Endothelial cell of umbilical vein (primary cell): Measurements from ENCODE around the gene IGSF3. TPM values are rescaled to one million over a fixed set of nuclear protein-coding genes. Genes with fewer than 3 reads are reported as not detected.

Source experiments
- BruUV-seq: library from RNA; stranded (reverse); fragments of 400-500 nt; replicated peaks from 2 replicates; lab custom pipeline; 2021; lab: Mats Ljungman, UMichigan
- CTCF ChIA-PET: fragments of 300-600, 350-600 bp; sonication (Branson Sonifier 250); formaldehyde crosslinking; loops from one replicate; lab custom pipeline; 2021; ENCODE audit warnings: antibody characterized with exemption, inconsistent platforms; lab: Charles Lee
- POLR2A ChIA-PET: fragments of 300-600, 350-600 bp; sonication (Branson Sonifier 250); formaldehyde crosslinking; loops from one replicate; lab custom pipeline; 2021; ENCODE audit warnings: antibody characterized with exemption, inconsistent platforms; lab: Charles Lee
- DNase-seq: peaks from one replicate; pipeline ENCODE4 v3.0.0-alpha.2; 2011; ENCODE audit warnings: low read depth, low spot score
- FAIRE-seq: peaks from 2 replicates; lab custom pipeline; 2011; peaks lifted over from hg19 to GRCh38; lab: Jason Lieb, UNC
- H2AFZ ChIP-seq: 2 replicates; pipeline ENCODE4 v1.6.0; 2012; ENCODE audit warnings: low read depth, low read length, control low read depth, inconsistent platforms
- H3K27ac ChIP-seq: 2 replicates; pipeline ENCODE4 v1.5.1; 2011; ENCODE audit warnings: low read depth, mild to moderate bottlenecking, control low read depth, low read length, moderate library complexity; ENCODE audit not compliant: insufficient read depth
- H3K27me3 ChIP-seq, 2 experiments: 2 replicates each; pipeline versions ENCODE4 v1.6.0 to v1.6.1; 2011; ENCODE audit warnings: low read length in 2 of 2, mixed read lengths in 1 of 2; ENCODE audit not compliant: control insufficient read depth in 2 of 2, insufficient read depth in 2 of 2
- H3K36me3 ChIP-seq, 2 experiments: 2 replicates in 1 of 2; 3 replicates in 1 of 2; pipeline ENCODE4 v1.5.1; 2011; ENCODE audit warnings: low read length in 2 of 2, mild to moderate bottlenecking in 1 of 2, moderate library complexity in 1 of 2; ENCODE audit not compliant: control insufficient read depth in 2 of 2, insufficient read depth in 2 of 2; ENCODE audit errors: extremely low read depth in 1 of 2
- H3K4me1 ChIP-seq: 3 replicates; pipeline ENCODE4 v1.5.1; 2011; ENCODE audit warnings: mild to moderate bottlenecking, low read length; ENCODE audit not compliant: control insufficient read depth, insufficient read depth; ENCODE audit errors: extremely low read depth
- H3K4me2 ChIP-seq: 2 replicates; pipeline ENCODE4 v1.6.1; 2011; ENCODE audit warnings: low read length, control low read depth, mixed read lengths; ENCODE audit not compliant: insufficient read depth
- H3K4me3 ChIP-seq, 3 experiments: fragments of 200-600 bp in 1 of 3; sonication (generic), shearing (Covaris generic) in 1 of 3; replicated peaks in 1 of 3; 2 replicates each; pipeline ENCODE4 v1.5.1; 2011 to 2016; ENCODE audit warnings: control low read depth in 3 of 3, low read length in 3 of 3, mild to moderate bottlenecking in 2 of 3, inconsistent platforms in 1 of 3, low read depth in 1 of 3, moderate library complexity in 1 of 3; ENCODE audit not compliant: insufficient read depth in 1 of 3
- H3K79me2 ChIP-seq: 2 replicates; pipeline ENCODE4 v1.6.0; 2012; ENCODE audit warnings: low read length, inconsistent platforms; ENCODE audit not compliant: control insufficient read depth, insufficient read depth
- H3K9ac ChIP-seq: replicated peaks from 2 replicates; pipeline ENCODE3; 2011; ENCODE audit warnings: low read length, control low read depth; ENCODE audit not compliant: insufficient read depth; ENCODE audit errors: extremely low read depth
- H3K9me1 ChIP-seq: replicated peaks from 3 replicates; pipeline ENCODE4 v1.6.0; 2011; ENCODE audit warnings: mild to moderate bottlenecking, low read length; ENCODE audit not compliant: control insufficient read depth, insufficient read depth; ENCODE audit errors: extremely low read depth
- H3K9me3 ChIP-seq: replicated peaks from 2 replicates; pipeline ENCODE4 v1.5.1; 2012; ENCODE audit warnings: low read length, inconsistent platforms; ENCODE audit not compliant: control insufficient read depth, insufficient read depth
- H4K20me1 ChIP-seq: replicated peaks from 2 replicates; pipeline ENCODE3; 2011; ENCODE audit warnings: mild to moderate bottlenecking, low read length; ENCODE audit not compliant: control insufficient read depth, insufficient read depth; ENCODE audit errors: extremely low read depth
- EZH2 ChIP-seq: IDR thresholded peaks from 2 replicates; pipeline ENCODE4 v1.6.1; 2012; ENCODE audit warnings: borderline replicate concordance, low read depth, mild to moderate bottlenecking, moderate library complexity, low read length, inconsistent platforms; ENCODE audit not compliant: severe bottlenecking
- FOS ChIP-seq: IDR thresholded peaks from 2 replicates; pipeline ENCODE4 v1.6.1; 2011; ENCODE audit warnings: mild to moderate bottlenecking, low read length, moderate library complexity, borderline replicate concordance; ENCODE audit not compliant: insufficient read depth
- GATA2 ChIP-seq: IDR thresholded peaks from 2 replicates; pipeline ENCODE4 v1.7.0; 2011; ENCODE audit warnings: low read depth, mild to moderate bottlenecking, moderate library complexity, mixed read lengths, low read length; ENCODE audit not compliant: insufficient read length, insufficient read depth
- JUN ChIP-seq: IDR thresholded peaks from 2 replicates; pipeline ENCODE4 v1.6.1; 2011; ENCODE audit warnings: borderline replicate concordance, low read depth; ENCODE audit not compliant: insufficient read length, insufficient read depth
- MYC ChIP-seq: IDR thresholded peaks from one replicate; pipeline ENCODE4 v1.6.1; 2011; ENCODE audit warnings: mild to moderate bottlenecking, low read depth, low read length
- POLR2A ChIP-seq: IDR thresholded peaks from 2 replicates; pipeline ENCODE4 v1.6.1; 2012; ENCODE audit warnings: low read depth, mild to moderate bottlenecking, control low read depth, low read length
- POLR2AphosphoS5 ChIP-seq: IDR thresholded peaks from 2 replicates; pipeline ENCODE4 v1.6.1; 2012; ENCODE audit warnings: low read depth, mild to moderate bottlenecking, control low read depth, low read length, moderate library complexity; ENCODE audit not compliant: insufficient read depth
- dilution Hi-C: fragments of 300-500 bp; cut with MboI; formaldehyde crosslinking; loops from one replicate; pipeline ENCODE4 v1.15.0; 2019; ENCODE audit warnings: low sequenced_read_pairs; ENCODE audit not compliant: extremely low pct_ligation_motif_present
- intact Hi-C: fragments of 100-400 bp; cut with micrococcal nuclease; formaldehyde crosslinking; loops from one replicate; pipeline ENCODE4 v1.10.0; 2022
- polyA plus RNA-seq, 4 experiments: library from polyadenylated mRNA; depleted of rRNA in 3 of 4; stranded (reverse) in 3 of 4; unstranded in 1 of 4; fragments of >200 nt; gene quantifications; 2 replicates each; pipeline versions ENCODE4 v1.2.1 to v1.2.3, GENCODE V29; 2011 to 2012; ENCODE audit warnings: missing spikeins in 1 of 4
- total RNA-seq: library from RNA; stranded (reverse); gene quantifications from 2 replicates; pipeline ENCODE4 v1.2.3, GENCODE V29; 2021
- TF ChIP-seq, protein P1 (sequence below), 2 donors: IDR thresholded peaks; 1 replicate in 1 of 2; 2 replicates in 1 of 2; pipeline ENCODE4 v1.5.1; 2011; ENCODE audit warnings: low read length in 2 of 2, mild to moderate bottlenecking in 2 of 2, moderate library complexity in 2 of 2, control low read depth in 1 of 2, inconsistent platforms in 1 of 2, low read depth in 1 of 2; ENCODE audit not compliant: insufficient read depth in 1 of 2; ENCODE audit errors: extremely low read depth in 1 of 2
- TF ChIP-seq, protein P2 (sequence below): IDR thresholded peaks from 2 replicates; pipeline ENCODE4 v1.6.1; 2011; ENCODE audit not compliant: insufficient read depth, insufficient read length

The IGSF3 gene
- total and polyA plus RNA-seq, 2 donors (not counting 3 experiments of a cell fraction or from before 2014, with no cell fraction given) = 0.63 to 2.2 TPM

GRCh38 chr1:116686175-116686574 is 18.6 kb upstream of the IGSF3 start:
- dilution Hi-C loops (no loop called here), intact Hi-C loops (no loop called here)
- Histone ChIP-seq H3K4me3 (no peak overlapping the region), H3K4me2 (no peak overlapping the region), H3K4me1 (no peaks in the 10 kb centered on the region), H3K79me2 (no peaks in the 10 kb centered on the region), H3K9ac (no peak overlapping the region), H3K36me3 (no peaks in the 10 kb centered on the region), H3K9me1 (no peaks in the 10 kb centered on the region), H4K20me1 (no peaks in the 10 kb centered on the region), H3K27me3 (no peaks in the 10 kb centered on the region), H2AFZ (no peak overlapping the region), H3K27ac (no peak overlapping the region), H3K9me3 (no peaks in the 10 kb centered on the region)
- no TSS peak for BruUV-seq
- FAIRE-seq (no peak), DNase-seq (no peak)
- CTCF ChIA-PET = interaction anchor here (0.5 kb wide), 1 partner anchor 39 kb away, joined by 3 read pairs; no protein-coding TSS in a partner anchor
- POLR2A ChIA-PET = no interaction called here
- TF ChIP-seq EZH2 (no peak), GATA2 (no peak), POLR2AphosphoS5 (no peak)
- TF ChIP-seq, protein P1, sequence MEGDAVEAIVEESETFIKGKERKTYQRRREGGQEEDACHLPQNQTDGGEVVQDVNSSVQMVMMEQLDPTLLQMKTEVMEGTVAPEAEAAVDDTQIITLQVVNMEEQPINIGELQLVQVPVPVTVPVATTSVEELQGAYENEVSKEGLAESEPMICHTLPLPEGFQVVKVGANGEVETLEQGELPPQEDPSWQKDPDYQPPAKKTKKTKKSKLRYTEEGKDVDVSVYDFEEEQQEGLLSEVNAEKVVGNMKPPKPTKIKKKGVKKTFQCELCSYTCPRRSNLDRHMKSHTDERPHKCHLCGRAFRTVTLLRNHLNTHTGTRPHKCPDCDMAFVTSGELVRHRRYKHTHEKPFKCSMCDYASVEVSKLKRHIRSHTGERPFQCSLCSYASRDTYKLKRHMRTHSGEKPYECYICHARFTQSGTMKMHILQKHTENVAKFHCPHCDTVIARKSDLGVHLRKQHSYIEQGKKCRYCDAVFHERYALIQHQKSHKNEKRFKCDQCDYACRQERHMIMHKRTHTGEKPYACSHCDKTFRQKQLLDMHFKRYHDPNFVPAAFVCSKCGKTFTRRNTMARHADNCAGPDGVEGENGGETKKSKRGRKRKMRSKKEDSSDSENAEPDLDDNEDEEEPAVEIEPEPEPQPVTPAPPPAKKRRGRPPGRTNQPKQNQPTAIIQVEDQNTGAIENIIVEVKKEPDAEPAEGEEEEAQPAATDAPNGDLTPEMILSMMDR (IDR thresholded peaks at IDR 0.05; ENCODE audit: extremely low read depth in 1 of 2, insufficient read depth in 1 of 2, low read depth in 1 of 2, low read length in 2 of 2) = no peak

DNA sequence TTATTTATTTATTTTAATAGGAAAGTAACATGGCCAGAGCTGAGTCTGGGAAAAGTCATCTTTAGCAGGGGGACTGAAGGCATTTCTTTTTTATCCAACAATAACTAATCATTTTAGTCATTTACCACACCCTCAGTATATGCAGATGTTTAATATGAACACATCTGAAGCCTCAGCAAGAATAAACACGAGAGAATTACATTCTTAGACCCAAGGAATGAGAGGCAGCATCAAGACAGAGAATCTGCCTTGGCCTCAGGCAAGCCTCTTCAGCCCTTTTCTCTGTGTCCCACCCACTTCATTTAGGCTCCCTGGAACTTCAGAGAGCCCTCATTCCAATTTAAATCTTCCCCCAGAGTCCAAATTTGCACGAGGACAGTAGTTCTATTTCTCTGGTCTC is 17.0 kb upstream of the IGSF3 start:
- Histone ChIP-seq H4K20me1 (no peaks in the 10 kb centered on the region), H3K27me3 (no peaks in the 10 kb centered on the region), H3K36me3 (no peaks in the 10 kb centered on the region), H3K9me1 (no peaks in the 10 kb centered on the region), H3K9ac (no peak overlapping the region), H3K4me2 (no peak overlapping the region), H3K4me3 (no peak overlapping the region), H3K9me3 (no peaks in the 10 kb centered on the region), H2AFZ (no peak overlapping the region), H3K79me2 (no peaks in the 10 kb centered on the region), H3K4me1 (no peaks in the 10 kb centered on the region), H3K27ac (no peak overlapping the region)
- dilution Hi-C loops (no loop called here), intact Hi-C loops (no loop called here)
- no peak for DNase-seq
- POLR2A ChIA-PET = no interaction called here
- TF ChIP-seq, protein P2, sequence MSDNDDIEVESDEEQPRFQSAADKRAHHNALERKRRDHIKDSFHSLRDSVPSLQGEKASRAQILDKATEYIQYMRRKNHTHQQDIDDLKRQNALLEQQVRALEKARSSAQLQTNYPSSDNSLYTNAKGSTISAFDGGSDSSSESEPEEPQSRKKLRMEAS = no peak
- TF ChIP-seq GATA2 (no peak), MYC (no peak), POLR2AphosphoS5 (no peak), JUN (no peak), FOS (no peak), EZH2 (no peak), POLR2A (no peak)
- TF ChIP-seq, protein P1 (IDR thresholded peaks at IDR 0.05; ENCODE audit: extremely low read depth in 1 of 2, insufficient read depth in 1 of 2, low read depth in 1 of 2, low read length in 2 of 2) = no peak
- BruUV-seq = no TSS peak
- CTCF ChIA-PET = no interaction called here
- no peak for FAIRE-seq
